Tongue (tissue), 2 donors: ENCODE data around the gene NUDT3. TPM values are rescaled to one million over a fixed set of nuclear protein-coding genes. Genes with fewer than 3 reads are reported as not detected.
"Not testable (repeated sequence)": the region's sequence is repeated elsewhere in the genome, so short reads cannot be mapped to it uniquely, and the experiment has no call there.

ENCODE experiments used
- DNase-seq: peaks from one replicate; pipeline ENCODE4 v3.0.0-alpha.2; 2015
- total RNA-seq: library from RNA; depleted of rRNA; stranded (reverse); fragments of >200 nt; gene quantifications from one replicate; pipeline ENCODE4 v1.2.3, GENCODE V29; 2014

Gene NUDT3
- total RNA-seq, 1 donor from 2014 or later = 65.0 TPM

- peak; percentile 56 for DNase-seq
These were observed 142.8 kb downstream of the NUDT3 start for GRCh38 chr6:34249469-34250261.

DNA sequence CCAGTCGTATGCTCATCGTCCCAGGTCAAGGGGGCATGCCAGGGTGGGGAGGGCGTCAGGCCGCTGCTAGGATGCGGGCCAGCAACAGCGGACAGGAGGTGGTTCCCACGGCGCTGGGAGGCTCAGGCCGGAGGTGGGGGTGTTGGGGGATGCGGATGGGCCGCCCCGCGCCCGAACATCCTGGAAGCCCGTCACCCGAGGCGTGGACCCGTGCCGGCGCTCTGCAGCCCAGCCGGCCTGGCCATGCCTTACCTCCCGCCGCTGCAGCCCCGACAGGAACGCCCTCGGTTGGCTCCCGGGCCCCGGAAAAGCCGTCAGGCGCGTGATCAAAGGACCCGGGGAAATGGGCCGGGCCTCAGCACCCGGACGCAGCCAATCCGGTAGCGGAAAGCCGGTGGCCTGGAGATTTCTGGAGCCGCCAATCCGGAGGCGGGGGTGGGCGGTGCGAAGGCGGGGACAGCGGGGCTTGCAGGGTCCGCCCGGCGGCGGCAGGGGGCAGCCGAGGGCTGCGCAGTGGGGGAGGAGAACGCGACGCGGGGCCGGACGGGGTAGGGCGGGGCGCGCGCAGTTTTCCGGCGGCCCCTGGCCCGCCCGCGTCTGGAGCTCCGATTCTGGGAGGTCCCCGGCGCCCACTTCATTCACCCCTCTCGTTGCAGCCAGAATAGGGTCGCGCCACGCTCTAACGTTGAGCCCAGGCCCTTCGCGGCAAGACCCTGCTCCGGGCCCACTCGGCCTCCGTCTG lies 143.6 kb downstream of the NUDT3 start, which contains the start of gene SMIM29:
SMIM29 (minus strand) TSS at position 280 of the 742 bp plus-strand sequence. CDS start 1,215 bp downstream, outside the sequence.
- DNase-seq = peak; percentile 98

- DNase-seq = peak; percentile 45
These were observed 144.2 kb downstream of the NUDT3 start for GRCh38 chr6:34248198-34248726.

DNA sequence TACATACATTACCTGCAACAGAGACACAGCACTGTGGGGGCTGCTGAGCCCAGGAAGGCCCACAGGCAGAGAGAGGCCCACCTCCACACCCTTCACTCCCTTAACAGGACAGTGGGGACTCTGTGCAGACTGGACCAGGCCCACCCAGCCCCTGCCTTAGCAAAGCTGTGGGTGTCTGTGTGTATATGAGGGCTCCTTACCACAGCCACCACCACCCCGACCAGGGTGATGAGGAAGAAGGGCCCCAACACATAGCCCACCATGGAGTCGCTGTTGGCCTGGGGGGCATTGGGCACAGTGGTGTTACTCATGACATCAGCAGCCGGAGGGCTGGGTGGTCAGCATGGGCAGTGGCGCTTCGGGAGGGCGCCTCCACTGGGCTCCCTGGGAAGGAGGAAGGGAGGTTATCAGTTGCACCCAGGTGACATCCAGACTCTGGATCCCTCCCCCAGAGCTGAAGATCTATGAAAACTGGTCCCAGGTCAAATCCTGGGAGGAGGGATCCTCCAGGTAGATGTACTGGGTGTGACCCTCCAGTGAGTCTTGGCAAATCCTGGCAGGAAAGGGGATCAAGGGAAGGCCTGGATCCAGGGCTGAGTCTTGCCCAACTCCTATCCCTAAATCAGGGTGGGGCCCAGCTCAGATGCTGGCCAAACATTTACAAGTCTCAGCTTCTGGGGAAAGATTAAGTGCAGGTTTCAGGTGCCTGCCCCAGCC lies 144.8 kb downstream of the NUDT3 start:
- DNase-seq = no peak

DNA sequence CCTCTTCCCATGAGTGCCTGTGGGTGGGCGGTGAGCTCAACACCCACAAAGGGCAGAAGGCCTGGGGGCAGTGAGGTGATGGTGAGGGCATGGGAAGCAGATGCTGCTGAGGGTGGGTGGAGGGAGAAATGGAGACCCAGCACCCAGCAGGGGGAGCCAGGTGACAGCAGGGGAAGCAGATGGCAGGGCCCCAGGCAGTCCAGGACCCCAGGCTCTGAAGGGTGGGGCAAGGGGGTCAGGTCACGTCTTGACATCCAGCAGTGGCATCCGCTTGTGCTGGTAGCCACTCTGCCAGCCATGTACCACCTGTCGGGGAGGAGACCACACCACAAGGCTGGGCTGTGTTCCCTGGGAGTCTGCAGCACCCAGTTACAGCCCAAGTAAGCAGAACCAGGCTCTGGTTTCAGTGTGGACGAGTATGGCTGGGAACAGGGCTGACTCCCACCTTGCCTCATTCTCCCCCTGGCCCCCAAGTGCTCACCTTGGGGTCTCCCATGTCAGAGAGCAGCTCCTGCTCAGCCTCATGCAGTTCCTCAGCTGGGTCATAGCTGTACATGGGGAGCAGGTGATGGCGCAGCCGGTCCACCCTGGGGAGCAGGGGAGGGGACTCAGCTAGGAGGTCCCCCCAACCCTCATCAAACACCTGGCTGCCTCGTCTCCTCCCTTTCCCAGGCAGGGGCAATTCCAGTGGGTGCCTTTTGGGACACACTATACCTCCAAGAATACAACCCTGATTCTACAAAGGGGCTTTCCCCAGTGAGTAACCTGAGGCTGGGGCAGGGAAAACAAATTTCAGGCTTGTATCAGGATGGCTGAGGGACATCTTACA lies 145.7 kb downstream of the NUDT3 start:
- DNase-seq = peak; percentile 28

- no peak for DNase-seq
These were observed 146.3 kb downstream of the NUDT3 start for GRCh38 chr6:34246249-34246562.

DNA sequence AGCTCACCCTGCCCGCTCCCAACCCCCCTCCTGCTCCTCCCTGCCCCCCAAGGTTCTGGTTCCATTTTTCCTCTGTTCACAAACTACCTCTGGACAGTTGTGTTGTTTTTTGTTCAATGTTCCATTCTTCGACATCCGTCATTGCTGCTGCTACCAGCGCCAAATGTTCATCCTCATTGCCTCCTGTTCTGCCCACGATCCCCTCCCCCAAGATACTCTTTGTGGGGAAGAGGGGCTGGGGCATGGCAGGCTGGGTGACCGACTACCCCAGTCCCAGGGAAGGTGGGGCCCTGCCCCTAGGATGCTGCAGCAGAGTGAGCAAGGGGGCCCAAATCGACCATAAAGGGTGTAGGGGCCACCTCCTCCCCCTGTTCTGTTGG lies 146.7 kb downstream of the NUDT3 start:
- not testable (repeated sequence) for DNase-seq

GRCh38 chr6:34245032-34245760 lies 147.3 kb downstream of the NUDT3 start:
- not testable (repeated sequence) for DNase-seq

DNA sequence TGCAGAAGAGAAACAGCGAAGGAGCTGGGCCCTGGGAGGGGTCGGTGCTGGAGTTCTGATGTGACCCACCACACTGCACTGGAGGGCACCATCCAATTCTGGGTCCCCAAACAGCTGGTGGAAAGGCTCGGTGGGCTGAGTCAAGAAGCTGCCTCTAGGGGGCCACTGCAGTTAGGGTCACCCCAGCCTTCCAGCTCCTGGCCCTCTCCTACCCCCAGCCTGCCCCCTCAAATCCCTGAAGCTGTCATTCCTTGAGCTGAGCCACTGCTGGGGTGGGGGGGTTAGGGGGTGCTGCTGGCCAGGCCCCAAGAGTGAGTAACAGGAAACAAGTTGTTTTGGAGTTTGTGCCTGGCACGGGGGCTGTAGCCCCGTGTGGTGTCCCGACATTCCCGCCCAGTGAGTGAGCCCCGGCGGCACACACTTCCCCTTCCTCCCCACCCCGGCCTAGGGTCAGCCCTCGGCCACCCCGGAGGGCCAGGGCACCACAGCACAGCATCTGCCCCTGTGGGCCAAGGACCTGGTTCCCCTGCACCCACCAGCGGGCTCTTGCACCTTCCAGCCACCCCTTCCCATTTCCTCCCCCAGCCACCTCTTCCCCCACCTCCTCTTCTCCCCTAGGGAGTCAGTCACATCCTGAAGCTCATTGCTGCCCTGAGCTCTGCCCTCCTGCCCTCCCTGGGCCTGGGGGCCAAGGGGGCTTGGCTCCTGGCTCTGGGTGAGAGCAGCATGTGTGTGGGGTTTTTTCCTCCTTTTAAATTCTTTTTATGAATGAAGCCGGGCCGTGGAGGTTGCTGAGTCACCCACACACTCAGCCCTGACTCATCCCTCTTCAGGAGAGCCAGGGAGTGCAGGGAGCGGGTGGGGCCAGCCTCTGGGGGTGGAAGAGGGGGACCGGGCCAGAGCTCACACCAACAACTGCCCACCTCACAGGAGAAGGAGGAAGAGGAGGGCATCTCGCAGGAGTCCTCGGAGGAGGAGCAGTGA lies 148.3 kb downstream of the NUDT3 start:
- DNase-seq = peak; percentile 16

GRCh38 chr6:34243131-34243771 lies 149.2 kb downstream of the NUDT3 start:
- no peak for DNase-seq

DNA sequence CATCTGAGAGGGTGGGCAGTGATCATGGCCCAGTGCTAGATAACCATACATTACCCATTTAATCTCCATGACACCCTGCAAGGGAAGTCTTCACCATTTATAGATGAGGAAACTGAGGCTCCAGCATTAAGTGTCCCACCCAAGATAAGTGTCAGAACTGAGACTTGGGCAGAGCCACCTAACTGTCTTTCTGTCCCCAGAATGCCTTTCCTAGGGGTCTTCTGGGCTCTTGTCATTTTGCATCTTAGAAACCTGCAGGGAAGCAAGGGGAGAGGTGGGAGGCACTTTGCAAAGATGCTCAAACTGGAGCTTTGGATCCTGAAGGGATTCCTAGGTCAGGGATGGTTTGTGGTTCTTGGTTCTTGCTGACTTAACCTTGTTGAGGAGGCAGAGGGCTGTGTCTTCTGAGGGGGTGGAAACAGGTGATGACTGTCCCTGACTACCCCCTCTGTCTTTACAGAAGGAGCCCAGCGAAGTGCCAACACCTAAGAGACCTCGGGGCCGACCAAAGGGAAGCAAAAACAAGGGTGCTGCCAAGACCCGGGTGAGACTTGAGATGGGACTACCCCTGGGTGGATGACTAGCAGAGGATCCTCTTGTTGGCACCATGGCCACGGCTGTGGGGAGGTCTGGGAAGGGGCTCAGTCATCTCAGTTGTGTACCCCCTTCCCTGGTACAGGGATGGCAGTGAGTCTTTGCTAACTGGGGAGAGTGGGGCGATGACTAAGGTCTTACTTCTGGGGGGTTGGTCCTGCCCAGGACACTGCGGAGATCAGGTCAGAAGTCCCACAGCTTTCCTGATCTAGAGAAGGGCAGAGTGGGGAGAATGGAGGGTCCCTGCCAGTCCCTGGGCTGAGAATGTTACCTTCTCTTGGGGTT lies 150.0 kb downstream of the NUDT3 start:
- DNase-seq = no peak

GRCh38 chr6:34241351-34242215 lies 150.9 kb downstream of the NUDT3 start:
- no peak for DNase-seq

DNA sequence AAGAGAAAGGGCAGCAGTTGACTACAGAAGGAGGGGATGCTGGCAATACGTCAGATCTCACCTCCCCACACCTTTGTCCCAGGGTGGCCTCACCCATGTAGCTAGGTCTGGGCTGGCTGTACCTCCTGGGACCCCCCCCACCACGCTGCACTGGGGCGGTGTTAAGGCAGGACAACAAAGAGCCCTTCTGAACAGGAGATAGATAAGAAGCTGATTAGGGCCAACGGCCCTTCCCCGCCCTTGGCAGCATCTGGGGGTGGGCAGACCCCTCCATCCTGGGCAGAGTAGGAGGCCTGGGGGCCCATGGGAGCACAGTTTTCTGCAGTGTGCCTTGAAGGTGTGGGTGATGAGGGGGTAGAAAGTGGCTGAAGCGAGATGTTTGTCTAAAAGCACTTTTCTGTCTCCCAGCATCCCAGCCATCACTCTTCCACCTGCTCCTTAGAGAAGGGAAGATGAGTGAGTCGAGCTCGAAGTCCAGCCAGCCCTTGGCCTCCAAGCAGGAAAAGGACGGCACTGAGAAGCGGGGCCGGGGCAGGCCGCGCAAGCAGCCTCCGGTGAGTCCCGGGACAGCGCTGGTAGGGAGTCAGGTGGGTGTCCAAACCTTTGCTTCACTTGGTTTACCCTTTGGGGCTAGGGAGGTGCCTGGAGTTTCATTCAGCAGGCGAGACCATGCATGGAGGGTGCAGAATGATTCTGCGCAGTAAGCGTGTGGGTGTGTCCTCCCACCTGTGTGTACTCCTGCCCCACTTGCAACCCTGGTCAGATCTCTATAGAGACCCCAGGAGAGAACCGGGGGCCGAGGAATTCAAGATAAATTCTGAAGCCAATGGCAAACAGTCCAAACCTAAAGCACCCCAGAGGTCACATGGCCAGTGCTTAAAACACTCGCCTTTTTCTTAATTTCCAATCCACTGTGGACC lies 151.9 kb downstream of the NUDT3 start:
- DNase-seq = no peak

GRCh38 chr6:34239893-34240292 lies 152.6 kb downstream of the NUDT3 start:
- no peak for DNase-seq

DNA sequence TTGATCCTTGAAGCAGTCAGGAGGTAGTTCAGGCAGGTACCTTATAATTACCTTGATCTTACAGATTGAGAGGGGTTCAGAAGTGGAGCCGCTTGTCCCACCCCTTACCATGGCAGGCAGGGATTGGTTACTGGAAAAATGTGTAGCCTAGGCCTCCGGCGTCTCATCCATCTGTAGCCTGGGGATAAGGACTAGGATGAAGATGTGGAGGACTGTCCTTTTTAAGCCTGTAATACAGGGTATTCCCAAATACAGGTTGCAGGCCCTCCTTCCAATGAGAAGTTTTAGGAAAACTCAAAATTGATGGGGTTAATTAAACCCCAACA lies 153.0 kb downstream of the NUDT3 start:
- no peak for DNase-seq
